ENCODE results near the gene KCNQ1. TPM values are rescaled to one million over a fixed set of nuclear protein-coding genes. Genes with fewer than 3 reads are reported as not detected.

Gene KCNQ1
- total and polyA plus RNA-seq, 9 of the 15 experiments (the other 6 are each of a cell fraction or from before 2014, with no cell fraction given): 0.44 TPM; not detected in 8

- TF ChIP-seq PRDM10 (IDR thresholded peaks at IDR 0.05; ENCODE audit: partially characterized antibody) (no peak), RBM14 (IDR thresholded peaks at IDR 0.05; ENCODE audit: borderline replicate concordance, insufficient read depth, low read depth, low read length) (no peak), ZNF184 (CRISPR knock-in tag; IDR thresholded peaks at IDR 0.05) (no peak), MITF (IDR thresholded peaks at IDR 0.05) (no peak), ARID3B (CRISPR knock-in tag; IDR thresholded peaks at IDR 0.05; ENCODE audit: borderline replicate concordance) (no peak), SREBF1 (IDR thresholded peaks at IDR 0.05; ENCODE audit: borderline replicate concordance, low read depth, low read length) (no peak), CCNT2 (IDR thresholded peaks at IDR 0.05; ENCODE audit: borderline replicate concordance, extremely low read depth, insufficient read length, low read depth, low read length) (no peak), NR1H2 (CRISPR knock-in tag; IDR thresholded peaks at IDR 0.05) (no peak), NR2C2 (CRISPR knock-in tag; IDR thresholded peaks at IDR 0.05) (no peak), NR2C2 (tag; IDR thresholded peaks at IDR 0.05) (no peak), ZNF699 (CRISPR knock-in tag; IDR thresholded peaks at IDR 0.05; ENCODE audit: insufficient replicate concordance) (no peak), MAZ (CRISPR knock-in tag; conservative IDR thresholded peaks at IDR 0.05 in 1 of 2, IDR thresholded peaks at IDR 0.05 in 1 of 2) (no peak), GTF2E2 (tag; IDR thresholded peaks at IDR 0.05) (no peak), ZNF830 (CRISPR knock-in tag; IDR thresholded peaks at IDR 0.05) (no peak), SMARCE1 (IDR thresholded peaks at IDR 0.05) (no peak), ZNF431 (CRISPR knock-in tag; IDR thresholded peaks at IDR 0.05) (no peak), BCLAF1 (IDR thresholded peaks at IDR 0.05; ENCODE audit: borderline replicate concordance in 1 of 2, control insufficient read depth in 1 of 2, low read depth in 2 of 2, low read length in 1 of 2) (no peak)
Measured at GRCh38 chr11:2777871-2778629, 333.2 kb downstream of the KCNQ1 start (continued).
